SK-N-SH (cell line): ENCODE data around the gene SCARF2. TPM values are rescaled to one million over a fixed set of nuclear protein-coding genes. Genes with fewer than 3 reads are reported as not detected.

Experiments
- CTCF ChIA-PET: fragments of 300-600, 350-600 bp; formaldehyde crosslinking; extraction: SDS; loops from one replicate; lab custom pipeline; 2021; lab: Yijun Ruan, JAX
- POLR2A ChIA-PET: fragments of 350-600 bp; sonication (Branson Sonifier 250); formaldehyde crosslinking; extraction: SDS; loops from one replicate; lab custom pipeline; 2020; ENCODE audit warnings: antibody characterized with exemption, inconsistent platforms; lab: Yijun Ruan, JAX
- DNase-seq: peaks from one replicate; pipeline ENCODE4 v3.0.0; 2012
- H2AFZ ChIP-seq: fragments of 200-600 bp; sonication (generic); 2 replicates; pipeline ENCODE4 v1.8.1; 2016; ENCODE audit warnings: antibody characterized with exemption, mild to moderate bottlenecking, low read depth
- H3F3A ChIP-seq: fragments of 200-600 bp; sonication (generic); replicated peaks from 2 replicates; pipeline ENCODE3; 2016; ENCODE audit warnings: antibody characterized with exemption, mild to moderate bottlenecking; ENCODE audit not compliant: insufficient read depth
- H3K27ac ChIP-seq, 2 experiments: fragments of 200-500 bp in 1 of 2; fragments of 200-600 bp in 1 of 2; sonication (Bioruptor generic) in 1 of 2; sonication (generic), shearing (Covaris generic) in 1 of 2; 2 replicates each; pipeline versions ENCODE4 v1.5.1 to v1.6.1; 2014 to 2016; ENCODE audit warnings: low read depth in 2 of 2, inconsistent platforms in 1 of 2, low read length in 1 of 2, mild to moderate bottlenecking in 1 of 2, mixed read lengths in 1 of 2
- H3K27me3 ChIP-seq: fragments of 200-600 bp; sonication (generic), shearing (Covaris generic); 2 replicates; pipeline ENCODE4 v1.6.1; 2016; ENCODE audit warnings: mixed run types; ENCODE audit not compliant: insufficient read depth
- H3K36me3 ChIP-seq, 2 experiments: fragments of 200-500 bp in 1 of 2; fragments of 200-600 bp in 1 of 2; sonication (Bioruptor generic) in 1 of 2; sonication (generic) in 1 of 2; replicated peaks in 1 of 2; 2 replicates each; pipeline versions ENCODE3 to v1.5.1; 2014 to 2016; ENCODE audit warnings: low read length in 1 of 2, mild to moderate bottlenecking in 1 of 2; ENCODE audit not compliant: insufficient read depth in 2 of 2, control insufficient read depth in 1 of 2
- H3K4me1 ChIP-seq, 2 experiments: fragments of 200-500 bp in 1 of 2; fragments of 200-600 bp in 1 of 2; sonication (Bioruptor generic) in 1 of 2; sonication (generic), shearing (Covaris generic) in 1 of 2; 2 replicates each; pipeline versions ENCODE4 v1.5.1 to v1.6.1; 2014 to 2016; ENCODE audit warnings: low read depth in 1 of 2, low read length in 1 of 2, mixed run types in 1 of 2; ENCODE audit not compliant: insufficient read depth in 2 of 2, control insufficient read depth in 1 of 2
- H3K4me2 ChIP-seq: fragments of 200-600 bp; sonication (generic), shearing (Covaris generic); 2 replicates; pipeline ENCODE4 v1.6.1; 2017; ENCODE audit warnings: mixed run types
- H3K4me3 ChIP-seq, 2 experiments: fragments of 200-500 bp in 1 of 2; fragments of 200-600 bp in 1 of 2; sonication (Bioruptor generic) in 1 of 2; sonication (generic), shearing (Covaris generic) in 1 of 2; 2 replicates each; pipeline versions ENCODE4 v1.5.1 to v1.8.1; 2014 to 2016; ENCODE audit warnings: low read depth in 2 of 2, inconsistent platforms in 1 of 2, low read length in 1 of 2, mild to moderate bottlenecking in 1 of 2, mixed read lengths in 1 of 2, moderate library complexity in 1 of 2
- H3K79me2 ChIP-seq: fragments of 200-600 bp; sonication (generic); 2 replicates; pipeline ENCODE4 v1.8.1; 2017; ENCODE audit warnings: mild to moderate bottlenecking; ENCODE audit not compliant: insufficient read depth
- H3K9ac ChIP-seq: fragments of 200-600 bp; sonication (generic); 2 replicates; pipeline ENCODE4 v1.6.1; 2017; ENCODE audit warnings: mixed run types
- H3K9me2 ChIP-seq: fragments of 200-600 bp; sonication (generic); 2 replicates; pipeline ENCODE4 v1.6.1; 2017; ENCODE audit warnings: mixed run types
- H3K9me3 ChIP-seq: fragments of 200-600 bp; sonication (generic); 2 replicates; pipeline ENCODE4 v1.6.1; 2017; ENCODE audit warnings: mixed run types, mild to moderate bottlenecking, moderate library complexity
- H4K20me1 ChIP-seq: fragments of 200-600 bp; sonication (generic); 2 replicates; pipeline ENCODE4 v1.6.1; 2017; ENCODE audit warnings: mild to moderate bottlenecking, mixed run types; ENCODE audit not compliant: insufficient read depth
- CHD2 ChIP-seq: fragments of 150-350 bp; IDR thresholded peaks from 2 replicates; pipeline ENCODE4 v1.6.1; 2018; ENCODE audit warnings: low read length; ENCODE audit not compliant: partially characterized antibody
- EP300 ChIP-seq, 2 experiments: IDR thresholded peaks; 2 replicates each; pipeline versions ENCODE4 v1.4.0 to v1.6.1; 2012; ENCODE audit warnings: borderline replicate concordance in 1 of 2, low read depth in 1 of 2, low read length in 1 of 2
- MXI1 ChIP-seq: IDR thresholded peaks from 2 replicates; pipeline ENCODE4 v1.6.1; 2012; ENCODE audit warnings: mild to moderate bottlenecking, low read depth, low read length, improper control_type of control experiment
- POLR2AphosphoS5 ChIP-seq: IDR thresholded peaks from 2 replicates; pipeline ENCODE4 v1.6.1; 2012; ENCODE audit warnings: low read depth, low read length
- RFX5 ChIP-seq: IDR thresholded peaks from 2 replicates; pipeline ENCODE4 v1.6.1; 2012; ENCODE audit warnings: mild to moderate bottlenecking, improper control_type of control experiment, low read length
- RXRA ChIP-seq: IDR thresholded peaks from 2 replicates; pipeline ENCODE4 v1.4.0; 2012; ENCODE audit warnings: low read depth, mild to moderate bottlenecking, borderline replicate concordance
- SIN3A ChIP-seq: IDR thresholded peaks from 2 replicates; pipeline ENCODE4 v1.6.1; 2012; ENCODE audit warnings: low read depth, mild to moderate bottlenecking, low read length, moderate library complexity, borderline replicate concordance
- SMC3 ChIP-seq: IDR thresholded peaks from 2 replicates; pipeline ENCODE4 v1.6.1; 2012; ENCODE audit warnings: low read depth, low read length, improper control_type of control experiment
- TEAD4 ChIP-seq: IDR thresholded peaks from 2 replicates; pipeline ENCODE4 v1.4.0; 2012; ENCODE audit warnings: mild to moderate bottlenecking, borderline replicate concordance; ENCODE audit not compliant: insufficient read depth
- USF2 ChIP-seq: fragments of 150-350 bp; IDR thresholded peaks from 2 replicates; pipeline ENCODE4 v1.6.1; 2017; ENCODE audit warnings: antibody characterized with exemption, low read length, low read depth, borderline replicate concordance
- WGBS: methylation state at CpG from one replicate; pipeline ENCODE4 v1.1.6; 2017; ENCODE audit warnings: low lambda C conversion rate; 5-methylcytosine and 5-hydroxymethylcytosine counted together
- polyA plus RNA-seq, 3 experiments: library from polyadenylated mRNA; depleted of rRNA; stranded (reverse); fragments of >200 nt; gene quantifications; 2 replicates each; pipeline ENCODE4 v1.2.3, GENCODE V29; 2012
- TF ChIP-seq, protein P1 (sequence below): IDR thresholded peaks from 2 replicates; pipeline ENCODE4 v1.6.1; 2012; ENCODE audit warnings: mild to moderate bottlenecking, low read depth, low read length, moderate library complexity
- TF ChIP-seq, protein P2 (sequence below): IDR thresholded peaks from 2 replicates; pipeline ENCODE4 v1.4.0; 2012; ENCODE audit warnings: low read depth
- TF ChIP-seq, protein P3 (sequence below): fragments of 150-350 bp; IDR thresholded peaks from 2 replicates; pipeline ENCODE4 v1.6.1; 2016; ENCODE audit warnings: mild to moderate bottlenecking, low read depth, low read length

SCARF2 gene
- polyA plus RNA-seq, 1 of the 3 experiments (the other 2 are of a cell fraction), result 49.0 TPM

- CTCF ChIA-PET, result interaction anchor here (1.3 to 2.7 kb wide), 2 partner anchors 15 to 94 kb away, joined by 3 to 16 read pairs; no protein-coding TSS in a partner anchor
- no peak for DNase-seq
These were observed 34.5 kb downstream of the SCARF2 start for GRCh38 chr22:20402960-20403778.

More at GRCh38 chr22:20402960-20403778, 34.5 kb downstream of the SCARF2 start:
- Histone ChIP-seq H3K4me1 (no peaks in the 10 kb centered on the region), H3K9me2 (no peaks in the 10 kb centered on the region), H4K20me1 (no peaks in the 10 kb centered on the region), H3K4me3 (no peak overlapping the region), H3K9me3 (no peaks in the 10 kb centered on the region), H3K27me3 (no peaks in the 10 kb centered on the region), H2AFZ (no peak overlapping the region), H3K9ac (no peak overlapping the region), H3F3A (no peaks in the 10 kb centered on the region), H3K79me2 (peaks cover 23% of the 10 kb centered on the region; the same call in 1 of the 2 replicates), H3K27ac (no peak overlapping the region), H3K4me2 (no peak overlapping the region), H3K36me3 (peaks cover 0 to 46% of the 10 kb centered on the region in 2 experiments)
- POLR2A ChIA-PET, result no interaction called here
- 93% methylated on average over 9 of the region's 9 CpGs for WGBS
- TF ChIP-seq SIN3A, result no peak
- TF ChIP-seq CHD2, result no peak
- no peak for TF ChIP-seq POLR2AphosphoS5
- TF ChIP-seq USF2, result no peak
- no peak for TF ChIP-seq RFX5
- TF ChIP-seq, protein P1, sequence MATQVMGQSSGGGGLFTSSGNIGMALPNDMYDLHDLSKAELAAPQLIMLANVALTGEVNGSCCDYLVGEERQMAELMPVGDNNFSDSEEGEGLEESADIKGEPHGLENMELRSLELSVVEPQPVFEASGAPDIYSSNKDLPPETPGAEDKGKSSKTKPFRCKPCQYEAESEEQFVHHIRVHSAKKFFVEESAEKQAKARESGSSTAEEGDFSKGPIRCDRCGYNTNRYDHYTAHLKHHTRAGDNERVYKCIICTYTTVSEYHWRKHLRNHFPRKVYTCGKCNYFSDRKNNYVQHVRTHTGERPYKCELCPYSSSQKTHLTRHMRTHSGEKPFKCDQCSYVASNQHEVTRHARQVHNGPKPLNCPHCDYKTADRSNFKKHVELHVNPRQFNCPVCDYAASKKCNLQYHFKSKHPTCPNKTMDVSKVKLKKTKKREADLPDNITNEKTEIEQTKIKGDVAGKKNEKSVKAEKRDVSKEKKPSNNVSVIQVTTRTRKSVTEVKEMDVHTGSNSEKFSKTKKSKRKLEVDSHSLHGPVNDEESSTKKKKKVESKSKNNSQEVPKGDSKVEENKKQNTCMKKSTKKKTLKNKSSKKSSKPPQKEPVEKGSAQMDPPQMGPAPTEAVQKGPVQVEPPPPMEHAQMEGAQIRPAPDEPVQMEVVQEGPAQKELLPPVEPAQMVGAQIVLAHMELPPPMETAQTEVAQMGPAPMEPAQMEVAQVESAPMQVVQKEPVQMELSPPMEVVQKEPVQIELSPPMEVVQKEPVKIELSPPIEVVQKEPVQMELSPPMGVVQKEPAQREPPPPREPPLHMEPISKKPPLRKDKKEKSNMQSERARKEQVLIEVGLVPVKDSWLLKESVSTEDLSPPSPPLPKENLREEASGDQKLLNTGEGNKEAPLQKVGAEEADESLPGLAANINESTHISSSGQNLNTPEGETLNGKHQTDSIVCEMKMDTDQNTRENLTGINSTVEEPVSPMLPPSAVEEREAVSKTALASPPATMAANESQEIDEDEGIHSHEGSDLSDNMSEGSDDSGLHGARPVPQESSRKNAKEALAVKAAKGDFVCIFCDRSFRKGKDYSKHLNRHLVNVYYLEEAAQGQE, result no peak
- TF ChIP-seq TEAD4, result no peak
- TF ChIP-seq, protein P2, sequence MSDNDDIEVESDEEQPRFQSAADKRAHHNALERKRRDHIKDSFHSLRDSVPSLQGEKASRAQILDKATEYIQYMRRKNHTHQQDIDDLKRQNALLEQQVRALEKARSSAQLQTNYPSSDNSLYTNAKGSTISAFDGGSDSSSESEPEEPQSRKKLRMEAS, result no peak
- TF ChIP-seq MXI1, result no peak
- TF ChIP-seq, protein P3, sequence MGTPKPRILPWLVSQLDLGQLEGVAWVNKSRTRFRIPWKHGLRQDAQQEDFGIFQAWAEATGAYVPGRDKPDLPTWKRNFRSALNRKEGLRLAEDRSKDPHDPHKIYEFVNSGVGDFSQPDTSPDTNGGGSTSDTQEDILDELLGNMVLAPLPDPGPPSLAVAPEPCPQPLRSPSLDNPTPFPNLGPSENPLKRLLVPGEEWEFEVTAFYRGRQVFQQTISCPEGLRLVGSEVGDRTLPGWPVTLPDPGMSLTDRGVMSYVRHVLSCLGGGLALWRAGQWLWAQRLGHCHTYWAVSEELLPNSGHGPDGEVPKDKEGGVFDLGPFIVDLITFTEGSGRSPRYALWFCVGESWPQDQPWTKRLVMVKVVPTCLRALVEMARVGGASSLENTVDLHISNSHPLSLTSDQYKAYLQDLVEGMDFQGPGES, result no peak
- no peak for TF ChIP-seq RXRA
- no peak for TF ChIP-seq EP300 (IDR thresholded peaks at IDR 0.05; ENCODE audit: borderline replicate concordance in 1 of 2, low read depth in 1 of 2, low read length in 1 of 2)
- no peak for TF ChIP-seq SMC3
